CD4-positive, alpha-beta memory T cell (primary cell): ENCODE results near the gene ANKRD35. TPM values are rescaled to one million over a fixed set of nuclear protein-coding genes. Genes with fewer than 3 reads are reported as not detected.

Experiments
- CTCF ChIA-PET: fragments of 350-600 bp; sonication (Branson Sonifier 250); formaldehyde crosslinking; loops from one replicate; lab custom pipeline; 2021; ENCODE audit warnings: inconsistent platforms; ENCODE audit not compliant: partially characterized antibody; lab: Charles Lee
- POLR2A ChIA-PET: fragments of 350-600 bp; sonication (Branson Sonifier 250); formaldehyde crosslinking; loops from one replicate; lab custom pipeline; 2021; ENCODE audit not compliant: partially characterized antibody; lab: Charles Lee
- DNase-seq, 5 donors: peaks; one replicate each; pipeline versions ENCODE4 v3.0.0 to v3.0.0-alpha.2; 2020 to 2022; ENCODE audit warnings: mixed read lengths in 1 of 5
- H3K27ac ChIP-seq: one replicate; pipeline ENCODE4 v1.7.0; 2013; ENCODE audit warnings: low read depth, low read length
- H3K27me3 ChIP-seq: 2 replicates; pipeline ENCODE4 v1.7.0; 2013; ENCODE audit warnings: mild to moderate bottlenecking, low read length, moderate library complexity; ENCODE audit not compliant: insufficient read depth
- H3K36me3 ChIP-seq: 2 replicates; pipeline ENCODE4 v1.7.0; 2013; ENCODE audit warnings: mild to moderate bottlenecking, low read length, moderate library complexity; ENCODE audit not compliant: insufficient read depth
- H3K4me1 ChIP-seq: 2 replicates; pipeline ENCODE4 v1.7.0; 2013; ENCODE audit warnings: mild to moderate bottlenecking, low read length, moderate library complexity; ENCODE audit not compliant: insufficient read depth
- H3K4me3 ChIP-seq, 2 donors: one replicate each; pipeline ENCODE4 v1.7.0; 2013; ENCODE audit warnings: low read length in 2 of 2, mild to moderate bottlenecking in 1 of 2
- H3K9me3 ChIP-seq, 2 donors: one replicate each; pipeline ENCODE4 v1.7.0; 2013; ENCODE audit warnings: low read length in 2 of 2, control low read depth in 1 of 2; ENCODE audit not compliant: control insufficient read depth in 1 of 2
- H3K27ac Mint-ChIP-seq, 7 donors: one replicate each; pipeline ENCODE4 v1.8.0; 2020 to 2021; ENCODE audit warnings: mixed read lengths in 7 of 7, mild to moderate bottlenecking in 6 of 7, inconsistent platforms in 3 of 7, moderate library complexity in 3 of 7
- H3K27me3 Mint-ChIP-seq, 2 donors: one replicate each; pipeline ENCODE4 v1.8.0; 2020 to 2021; ENCODE audit warnings: mixed read lengths in 2 of 2
- H3K36me3 Mint-ChIP-seq, 2 donors: one replicate each; pipeline ENCODE4 v1.8.0; 2020 to 2021; ENCODE audit warnings: mixed read lengths in 2 of 2, inconsistent platforms in 1 of 2, mild to moderate bottlenecking in 1 of 2
- H3K4me1 Mint-ChIP-seq, 4 donors: one replicate each; pipeline ENCODE4 v1.8.0; 2020 to 2021; ENCODE audit warnings: mixed read lengths in 4 of 4, mild to moderate bottlenecking in 1 of 4
- H3K4me3 Mint-ChIP-seq, 8 donors: one replicate each; pipeline ENCODE4 v1.8.0; 2020 to 2021; ENCODE audit warnings: mixed read lengths in 8 of 8, mild to moderate bottlenecking in 7 of 8, moderate library complexity in 6 of 8, inconsistent platforms in 3 of 8
- H3K9me3 Mint-ChIP-seq, 8 donors: one replicate each; pipeline ENCODE4 v1.8.0; 2020 to 2021; ENCODE audit warnings: mixed read lengths in 8 of 8, mild to moderate bottlenecking in 5 of 8, inconsistent platforms in 3 of 8, moderate library complexity in 1 of 8
- intact Hi-C: fragments of 100-400 bp; cut with micrococcal nuclease; formaldehyde crosslinking; loops from one replicate; pipeline ENCODE4 v1.15.1; 2023
- polyA plus RNA-seq, 2 donors: library from polyadenylated mRNA; unstranded; fragments of 300-500 nt; fragmentation: Illumina TruSeq; gene quantifications; one replicate each; pipeline ENCODE4 v1.2.3, GENCODE V29; 2021
- total RNA-seq, 2 experiments: library from RNA; stranded (reverse); gene quantifications; one replicate each; pipeline ENCODE4 v1.2.3, GENCODE V29; 2021

ANKRD35 gene
- total and polyA plus RNA-seq, 4 experiments from 2014 or later = 0.34 TPM; not detected in 3

DNA sequence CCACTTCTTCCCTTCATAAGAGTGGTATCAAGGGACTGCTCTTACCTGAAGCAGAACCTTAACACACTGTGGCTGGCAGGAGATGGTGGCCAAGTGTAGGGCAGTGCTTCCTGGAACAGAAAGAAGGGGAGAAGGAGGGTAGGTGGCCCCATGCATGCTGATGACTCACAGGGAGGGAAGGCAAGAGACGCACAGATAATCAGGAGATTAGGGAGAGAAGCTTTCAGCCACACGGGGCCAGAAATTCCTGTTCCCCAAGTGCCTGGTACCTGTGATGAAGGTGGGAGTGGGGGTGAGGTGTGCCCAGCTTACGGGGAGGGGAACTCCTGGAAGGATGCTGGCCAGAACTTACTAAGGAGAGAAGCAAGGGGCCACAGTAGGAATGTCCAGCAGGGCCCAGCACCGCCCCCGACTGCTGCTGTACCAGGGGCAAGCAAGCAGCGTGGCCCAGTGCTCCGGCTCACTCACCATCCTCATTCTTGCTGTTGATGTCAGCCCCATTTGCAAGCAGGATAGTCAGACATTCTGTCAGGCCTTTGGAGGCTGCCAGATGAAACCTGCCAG lies 7.7 kb downstream of the ANKRD35 start:
- Mint-ChIP-seq H3K27me3 (peaks cover 7 to 8% of the 10 kb centered on the region in 2 donors), H3K4me3 (no peak overlapping the region), H3K4me1 (peaks cover under 1 to 3% (median 1%) of the 10 kb centered on the region in 4 donors), H3K36me3 (no peaks in the 10 kb centered on the region), H3K9me3 (no peaks in the 10 kb centered on the region), H3K27ac (no peak overlapping the region)
- no peaks in the 10 kb centered on the region for H3K27me3 ChIP-seq
- ChIA-PET POLR2A (interaction anchor here (1.5 kb wide), 1 partner anchor 19 kb away, joined by 4 read pairs; the partner anchor contains the start of gene PIAS3), CTCF (interaction anchor here (4.1 kb wide), 1 partner anchor 14 kb away, joined by 21 read pairs; no protein-coding TSS in a partner anchor)
- intact Hi-C loops = no loop called here
- H3K9me3 ChIP-seq = no peaks in the 10 kb centered on the region
- H3K4me3 ChIP-seq = no peak overlapping the region
- no peaks in the 10 kb centered on the region for H3K4me1 ChIP-seq
- no peaks in the 10 kb centered on the region for H3K36me3 ChIP-seq
- no peak for DNase-seq
- no peak overlapping the region for H3K27ac ChIP-seq

DNA sequence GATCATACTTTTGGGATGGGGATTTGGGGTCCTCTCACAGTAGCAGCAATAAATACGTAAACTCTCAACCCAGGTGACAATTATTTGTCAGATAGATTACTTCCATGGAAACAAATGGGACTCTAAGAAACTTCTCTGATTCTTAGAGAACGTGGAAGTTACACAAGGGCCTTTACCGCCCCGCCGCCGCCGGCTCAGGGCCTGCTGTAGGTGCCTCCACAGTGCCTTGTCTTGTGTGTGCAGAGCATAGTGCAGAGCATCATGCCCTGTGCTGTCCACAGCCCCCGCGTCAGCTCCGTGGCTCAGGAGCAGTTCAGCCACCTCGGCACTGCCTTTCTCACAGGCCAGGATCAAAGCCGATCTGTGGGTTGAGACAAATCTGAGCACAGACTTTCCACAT lies 11.0 kb downstream of the ANKRD35 start:
- CTCF ChIA-PET = interaction anchor here (1.3 to 1.9 kb wide), 2 partner anchors 9 to 28 kb away, joined by 3 to 8 read pairs; no protein-coding TSS in a partner anchor
- Mint-ChIP-seq H3K27me3 (peaks cover 4 to 6% of the 10 kb centered on the region in 2 donors), H3K36me3 (no peaks in the 10 kb centered on the region), H3K4me3 (no peak overlapping the region), H3K9me3 (peaks cover 0 to 2% (median 0%) of the 10 kb centered on the region in 8 donors), H3K4me1 (peaks cover 13 to 20% (median 17%) of the 10 kb centered on the region in 4 donors), H3K27ac (no peak overlapping the region)
- no peaks in the 10 kb centered on the region for H3K27me3 ChIP-seq
- no peak for DNase-seq
- POLR2A ChIA-PET = no interaction called here
- peaks cover 14% of the 10 kb centered on the region for H3K4me1 ChIP-seq
- H3K27ac ChIP-seq = no peak overlapping the region
- no peaks in the 10 kb centered on the region for H3K36me3 ChIP-seq
- no peaks in the 10 kb centered on the region for H3K9me3 ChIP-seq
- H3K4me3 ChIP-seq = no peak overlapping the region
- intact Hi-C loops = no loop called here

- no peaks in the 10 kb centered on the region for H3K36me3 Mint-ChIP-seq
- Histone ChIP-seq H3K4me3 (peak overlapping the region in 1 of 2 donors; percentile 51), H3K36me3 (no peaks in the 10 kb centered on the region), H3K4me1 (peaks cover 14% of the 10 kb centered on the region), H3K27ac (peak overlapping the region; percentile 11), H3K27me3 (no peaks in the 10 kb centered on the region), H3K9me3 (no peaks in the 10 kb centered on the region)
- peaks cover 13 to 20% (median 17%) of the 10 kb centered on the region in 4 donors for H3K4me1 Mint-ChIP-seq
- H3K27ac Mint-ChIP-seq = peak overlapping the region in 6 of 7 donors; percentile 38 to 81 (median 68)
- H3K4me3 Mint-ChIP-seq = peak overlapping the region; percentile 75 to 84 (median 82)
- intact Hi-C loops = loop anchor here (2.0 kb wide), 2 partner anchors 13 to 27 kb away; partner anchors contain the start of genes NUDT17 and PIAS3
- peak in 4 of 5 donors; percentile 31 to 42 (median 40) for DNase-seq
- CTCF ChIA-PET = interaction anchor here (0.7 to 3.7 kb wide), 10 partner anchors 11 to 140 kb away, joined by 3 to 57 read pairs (median 3); partner anchors contain the start of genes NUDT17 and PIAS3
- peaks cover 0 to 2% (median 0%) of the 10 kb centered on the region in 8 donors for H3K9me3 Mint-ChIP-seq
- H3K27me3 Mint-ChIP-seq = peaks cover 4 to 6% of the 10 kb centered on the region in 2 donors
- POLR2A ChIA-PET = interaction anchor here (0.8 to 3.4 kb wide), 11 partner anchors 8 to 124 kb away, joined by 3 to 41 read pairs (median 4); partner anchors contain the start of genes ANKRD34A, NUDT17, PIAS3 and POLR3C
Measured at GRCh38 chr1:145871994-145872924, 13.4 kb downstream of the ANKRD35 start.

- Histone ChIP-seq H3K4me3 (no peak overlapping the region), H3K27me3 (no peaks in the 10 kb centered on the region), H3K4me1 (peaks cover 14% of the 10 kb centered on the region), H3K27ac (no peak overlapping the region), H3K9me3 (no peaks in the 10 kb centered on the region), H3K36me3 (no peaks in the 10 kb centered on the region)
- Mint-ChIP-seq H3K4me3 (no peak overlapping the region), H3K9me3 (peaks cover 0 to 2% (median 0%) of the 10 kb centered on the region in 8 donors), H3K27ac (no peak overlapping the region), H3K4me1 (peaks cover 13 to 19% (median 17%) of the 10 kb centered on the region in 4 donors), H3K36me3 (no peaks in the 10 kb centered on the region), H3K27me3 (peaks cover 0 to 7% of the 10 kb centered on the region in 2 donors)
- no peak for DNase-seq
- ChIA-PET CTCF (interaction anchor here (0.6 to 2.3 kb wide), 3 partner anchors 9 to 78 kb away, joined by 3 to 12 read pairs (median 4); partner anchors contain the start of gene NUDT17), POLR2A (interaction anchor here (1.2 kb wide), 1 partner anchor 9 kb away, joined by 3 read pairs; the partner anchor contains the start of gene PIAS3)
- intact Hi-C loops = no loop called here
Measured at GRCh38 chr1:145868232-145868631, 17.4 kb downstream of the ANKRD35 start.

DNA sequence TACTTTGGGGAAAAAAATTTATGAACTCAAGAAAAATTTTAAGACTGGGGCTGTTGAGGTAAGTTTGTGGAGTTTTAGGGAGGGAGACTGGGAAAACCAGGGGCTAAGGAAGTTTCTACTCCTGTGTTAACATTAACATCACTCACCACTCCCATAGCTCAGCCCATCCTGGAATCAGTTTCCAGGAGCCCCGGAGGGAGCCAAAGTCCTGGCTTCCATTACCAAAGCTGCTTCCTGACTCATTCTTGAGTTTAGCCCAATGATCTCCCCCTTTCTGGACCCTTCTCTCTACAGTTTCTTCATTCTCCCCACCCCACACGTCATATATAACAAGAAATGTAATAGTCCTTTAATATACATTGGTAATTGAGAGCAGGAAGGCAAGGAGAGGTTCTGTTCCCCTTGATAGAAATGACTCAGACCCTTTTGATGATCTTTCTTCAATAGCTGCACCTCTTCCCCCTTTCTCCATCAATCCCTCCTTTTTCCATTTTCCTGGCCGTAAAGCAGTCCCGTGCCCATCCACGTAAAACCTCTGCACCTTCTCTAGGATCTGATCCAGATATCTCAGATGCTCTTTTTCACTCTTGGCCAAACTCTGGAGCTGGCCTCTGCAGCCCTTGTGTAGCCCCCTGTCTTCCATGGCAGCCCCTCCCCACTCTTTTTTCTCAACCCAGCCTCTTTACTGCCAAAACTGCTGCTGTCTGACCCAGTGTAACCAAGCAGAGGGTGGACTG lies 22.2 kb downstream of the ANKRD35 start:
- no peaks in the 10 kb centered on the region for H3K9me3 Mint-ChIP-seq
- no peak overlapping the region for H3K27ac ChIP-seq
- H3K9me3 ChIP-seq = no peaks in the 10 kb centered on the region
- ChIA-PET CTCF (interaction anchor here (12.5 kb wide), 1 partner anchor 16 kb away, joined by 199 read pairs; the partner anchor contains the start of gene NUDT17), POLR2A (interaction anchor here (1.9 kb wide), 1 partner anchor 55 kb away, joined by 4 read pairs; the partner anchor contains the start of gene PEX11B)
- H3K36me3 Mint-ChIP-seq = peaks cover 0 to under 1% of the 10 kb centered on the region in 2 donors
- H3K27ac Mint-ChIP-seq = peak overlapping the region in 1 of 7 donors; percentile 13
- peaks cover 6% of the 10 kb centered on the region for H3K4me1 ChIP-seq
- no peaks in the 10 kb centered on the region for H3K36me3 ChIP-seq
- H3K4me1 Mint-ChIP-seq = peaks cover under 1 to 9% (median 7%) of the 10 kb centered on the region in 4 donors
- no peak for DNase-seq
- H3K27me3 ChIP-seq = no peaks in the 10 kb centered on the region
- H3K4me3 Mint-ChIP-seq = no peak overlapping the region
- peaks cover 0 to 6% of the 10 kb centered on the region in 2 donors for H3K27me3 Mint-ChIP-seq
- H3K4me3 ChIP-seq = no peak overlapping the region
- intact Hi-C loops = no loop called here

GRCh38 chr1:145859491-145860023 lies 26.1 kb downstream of the ANKRD35 start:
- ChIA-PET POLR2A (interaction anchor here (0.6 to 4.7 kb wide), 35 partner anchors 9 to 394 kb away, joined by 3 to 133 read pairs (median 6); partner anchors contain the start of genes ANKRD34A, ANKRD35, LIX1L and NUDT17), CTCF (interaction anchor here (0.7 to 12.5 kb wide), 19 partner anchors 10 to 178 kb away, joined by 3 to 199 read pairs (median 5); partner anchors contain the start of genes ITGA10, LIX1L, NUDT17 and RBM8A)
- peak overlapping the region; percentile 74 for H3K27ac ChIP-seq
- peaks cover 21% of the 10 kb centered on the region for H3K36me3 ChIP-seq
- Mint-ChIP-seq H3K9me3 (no peaks in the 10 kb centered on the region), H3K27me3 (peaks cover 0 to 2% of the 10 kb centered on the region in 2 donors), H3K4me3 (peak overlapping the region; percentile 92 to 97 (median 96)), H3K27ac (peak overlapping the region; percentile 89 to 96 (median 90)), H3K4me1 (peaks cover 8 to 29% (median 19%) of the 10 kb centered on the region in 4 donors), H3K36me3 (peaks cover 12 to 26% of the 10 kb centered on the region in 2 donors)
- no peaks in the 10 kb centered on the region for H3K27me3 ChIP-seq
- peak overlapping the region; percentile 90 to 96 for H3K4me3 ChIP-seq
- DNase-seq = peak; percentile 52 to 84 (median 65)
- no peaks in the 10 kb centered on the region for H3K9me3 ChIP-seq
- intact Hi-C loops = loop anchor here (1.0 to 2.0 kb wide), 6 partner anchors 13 to 105 kb away; partner anchors contain the start of genes ANKRD34A, ANKRD35, NUDT17 and PEX11B
- H3K4me1 ChIP-seq = peaks cover 17% of the 10 kb centered on the region
